Activated naive CD4-positive, alpha-beta T cell treated with anti-CD3 and anti-CD28 coated beads, Interleukin-2, amount 50 U/mL, for 16 hours (primary cell): ENCODE data around the gene NPPC.
"Not testable (repeated sequence)": the region's sequence is repeated elsewhere in the genome, so short reads cannot be mapped to it uniquely, and the experiment has no call there.

Experiments
- DNase-seq: peaks from one replicate; pipeline ENCODE4 v3.0.0-alpha.2; 2020

The NPPC gene

GRCh38 chr2:231884438-231885140, 41.6 kb downstream of the NPPC start:
- no peak for DNase-seq

- no peak for DNase-seq
These were observed 42.7 kb downstream of the NPPC start for GRCh38 chr2:231883468-231883881.

GRCh38 chr2:231882646-231883045, 43.5 kb downstream of the NPPC start:
- no peak for DNase-seq

- DNase-seq, result not testable (repeated sequence)
These were observed 45.8 kb downstream of the NPPC start for GRCh38 chr2:231880371-231880770.

GRCh38 chr2:231879216-231879615, 47.0 kb downstream of the NPPC start:
- no peak for DNase-seq

GRCh38 chr2:231877533-231878456, 48.4 kb downstream of the NPPC start:
- no peak for DNase-seq

GRCh38 chr2:231874944-231875343, 51.3 kb downstream of the NPPC start:
- DNase-seq, result no peak
